Mesothelial cell of epicardium (in vitro differentiated cells): ENCODE results near the gene AGAP3. TPM values are rescaled to one million over a fixed set of nuclear protein-coding genes. Genes with fewer than 3 reads are reported as not detected.

ENCODE experiments used
- DNase-seq, 2 experiments: peaks; one replicate each; pipeline ENCODE4 v3.0.0; 2021; ENCODE audit warnings: low spot score in 2 of 2; ENCODE audit not compliant: unreplicated experiment in 2 of 2
- H3K27ac Mint-ChIP-seq: 2 replicates; pipeline ENCODE4 v1.8.0; 2021; ENCODE audit warnings: mixed read lengths
- H3K27me3 Mint-ChIP-seq: 2 replicates; pipeline ENCODE4 v1.8.0; 2021; ENCODE audit warnings: low read depth, mixed read lengths
- H3K36me3 Mint-ChIP-seq: 2 replicates; pipeline ENCODE4 v1.8.0; 2021; ENCODE audit warnings: mixed read lengths
- H3K4me1 Mint-ChIP-seq: 2 replicates; pipeline ENCODE4 v1.8.0; 2021; ENCODE audit warnings: mixed read lengths
- H3K4me3 Mint-ChIP-seq: 2 replicates; pipeline ENCODE4 v1.8.0; 2021; ENCODE audit warnings: mild to moderate bottlenecking, moderate library complexity, mixed read lengths
- H3K9me3 Mint-ChIP-seq: 2 replicates; pipeline ENCODE4 v1.8.0; 2021; ENCODE audit warnings: mixed read lengths
- total RNA-seq: library from RNA; stranded (reverse); gene quantifications from 3 replicates; pipeline ENCODE4 v1.2.1, GENCODE V29; 2021
- TF ChIP-seq, protein P1 (sequence below): fragments of 200-600 bp; sonication (generic); IDR thresholded peaks from one replicate; pipeline ENCODE4 v1.5.0; 2021; ENCODE audit warnings: antibody characterized with exemption; ENCODE audit not compliant: unreplicated experiment

AGAP3 gene
- total RNA-seq, 1 donor from 2014 or later, result 134 TPM

DNA sequence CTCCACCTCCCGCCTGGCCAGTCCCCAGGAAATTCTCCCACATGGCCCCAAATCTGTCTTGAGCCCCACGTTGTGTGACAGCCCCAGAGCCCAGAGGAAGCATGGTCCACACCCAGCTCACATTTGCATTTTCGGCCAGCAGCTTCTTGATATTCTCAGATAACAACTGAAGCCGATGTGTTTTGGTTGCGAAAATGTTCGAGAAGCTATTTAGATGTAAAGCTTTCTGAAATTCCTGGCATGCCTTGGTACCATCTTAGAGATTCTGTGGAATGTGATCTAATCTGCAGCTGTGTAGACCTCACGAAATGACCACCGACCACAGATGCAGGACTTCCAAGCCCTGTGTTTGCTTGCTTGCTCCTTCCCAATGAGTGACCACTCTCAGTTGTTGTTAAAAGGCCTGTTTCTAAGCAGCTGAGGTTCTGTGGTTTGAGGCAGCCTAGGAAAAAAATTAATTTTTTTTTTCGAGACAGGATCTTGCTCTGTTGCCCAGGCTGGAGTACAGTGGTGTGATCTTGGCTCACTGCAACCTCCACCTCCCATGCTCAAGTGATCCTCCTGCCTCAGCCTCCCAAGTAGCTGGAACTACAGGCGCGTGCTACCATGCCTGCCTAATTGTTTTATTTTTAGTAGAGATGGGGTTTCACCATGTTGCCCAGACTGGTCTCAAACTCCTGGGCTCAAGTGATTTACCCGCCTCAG lies 18.1 kb upstream of the AGAP3 start:
- peaks cover 22% of the 10 kb centered on the region for H3K36me3 Mint-ChIP-seq
- no peaks in the 10 kb centered on the region for H3K27me3 Mint-ChIP-seq
- TF ChIP-seq, protein P1, sequence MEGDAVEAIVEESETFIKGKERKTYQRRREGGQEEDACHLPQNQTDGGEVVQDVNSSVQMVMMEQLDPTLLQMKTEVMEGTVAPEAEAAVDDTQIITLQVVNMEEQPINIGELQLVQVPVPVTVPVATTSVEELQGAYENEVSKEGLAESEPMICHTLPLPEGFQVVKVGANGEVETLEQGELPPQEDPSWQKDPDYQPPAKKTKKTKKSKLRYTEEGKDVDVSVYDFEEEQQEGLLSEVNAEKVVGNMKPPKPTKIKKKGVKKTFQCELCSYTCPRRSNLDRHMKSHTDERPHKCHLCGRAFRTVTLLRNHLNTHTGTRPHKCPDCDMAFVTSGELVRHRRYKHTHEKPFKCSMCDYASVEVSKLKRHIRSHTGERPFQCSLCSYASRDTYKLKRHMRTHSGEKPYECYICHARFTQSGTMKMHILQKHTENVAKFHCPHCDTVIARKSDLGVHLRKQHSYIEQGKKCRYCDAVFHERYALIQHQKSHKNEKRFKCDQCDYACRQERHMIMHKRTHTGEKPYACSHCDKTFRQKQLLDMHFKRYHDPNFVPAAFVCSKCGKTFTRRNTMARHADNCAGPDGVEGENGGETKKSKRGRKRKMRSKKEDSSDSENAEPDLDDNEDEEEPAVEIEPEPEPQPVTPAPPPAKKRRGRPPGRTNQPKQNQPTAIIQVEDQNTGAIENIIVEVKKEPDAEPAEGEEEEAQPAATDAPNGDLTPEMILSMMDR, result no peak
- H3K4me1 Mint-ChIP-seq, result peaks cover 13% of the 10 kb centered on the region
- DNase-seq, result no peak
- H3K4me3 Mint-ChIP-seq, result no peak overlapping the region
- H3K27ac Mint-ChIP-seq, result peak overlapping the region; percentile 74
- H3K9me3 Mint-ChIP-seq, result no peaks in the 10 kb centered on the region

DNA sequence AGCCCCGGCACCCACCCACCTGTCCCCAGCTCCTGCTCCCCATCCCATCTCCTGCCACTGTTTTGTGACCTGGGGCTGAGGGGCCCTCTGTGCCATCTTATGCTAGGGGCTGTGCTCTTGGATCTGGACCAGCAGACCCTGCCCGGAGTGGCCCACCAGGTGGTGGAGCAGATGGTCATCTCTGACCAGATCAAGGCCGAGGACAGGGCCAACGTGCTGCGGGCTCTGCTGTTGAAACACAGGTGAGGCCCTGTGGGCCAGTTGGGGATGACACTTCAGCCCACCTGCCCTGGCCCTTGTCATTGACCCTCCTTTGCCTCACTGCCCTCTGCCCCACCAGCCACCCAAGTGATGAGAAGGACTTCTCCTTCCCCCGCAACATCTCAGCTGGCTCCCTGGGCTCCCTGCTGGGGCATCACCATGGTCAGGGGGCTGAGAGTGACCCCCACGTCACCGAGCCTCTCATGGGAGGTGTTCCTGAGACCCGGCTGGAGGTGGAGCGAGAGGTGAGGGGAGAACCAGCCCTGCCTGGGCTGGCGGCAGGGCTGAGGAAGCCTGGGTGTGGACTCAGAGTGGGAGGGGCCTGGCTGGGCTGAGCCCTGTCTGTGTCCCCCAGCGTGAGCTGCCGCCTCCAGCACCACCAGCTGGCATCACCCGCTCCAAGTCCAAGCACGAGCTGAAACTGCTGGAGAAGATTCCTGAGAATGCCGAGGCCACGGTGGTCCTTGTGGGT lies 16.3 kb upstream of the AGAP3 start:
- DNase-seq, result no peak
- peaks cover 10% of the 10 kb centered on the region for H3K4me1 Mint-ChIP-seq
- H3K27ac Mint-ChIP-seq, result no peak overlapping the region
- TF ChIP-seq, protein P1, result no peak
- H3K9me3 Mint-ChIP-seq, result no peaks in the 10 kb centered on the region
- H3K27me3 Mint-ChIP-seq, result no peaks in the 10 kb centered on the region
- H3K4me3 Mint-ChIP-seq, result no peak overlapping the region
- peaks cover 28% of the 10 kb centered on the region for H3K36me3 Mint-ChIP-seq

GRCh38 chr7:151070574-151070960 lies 15.7 kb upstream of the AGAP3 start:
- Mint-ChIP-seq H3K36me3 (peaks cover 26% of the 10 kb centered on the region), H3K27me3 (no peaks in the 10 kb centered on the region), H3K9me3 (no peaks in the 10 kb centered on the region), H3K4me3 (no peak overlapping the region), H3K4me1 (peaks cover 10% of the 10 kb centered on the region), H3K27ac (no peak overlapping the region)
- no peak for DNase-seq
- TF ChIP-seq, protein P1, result no peak

DNA sequence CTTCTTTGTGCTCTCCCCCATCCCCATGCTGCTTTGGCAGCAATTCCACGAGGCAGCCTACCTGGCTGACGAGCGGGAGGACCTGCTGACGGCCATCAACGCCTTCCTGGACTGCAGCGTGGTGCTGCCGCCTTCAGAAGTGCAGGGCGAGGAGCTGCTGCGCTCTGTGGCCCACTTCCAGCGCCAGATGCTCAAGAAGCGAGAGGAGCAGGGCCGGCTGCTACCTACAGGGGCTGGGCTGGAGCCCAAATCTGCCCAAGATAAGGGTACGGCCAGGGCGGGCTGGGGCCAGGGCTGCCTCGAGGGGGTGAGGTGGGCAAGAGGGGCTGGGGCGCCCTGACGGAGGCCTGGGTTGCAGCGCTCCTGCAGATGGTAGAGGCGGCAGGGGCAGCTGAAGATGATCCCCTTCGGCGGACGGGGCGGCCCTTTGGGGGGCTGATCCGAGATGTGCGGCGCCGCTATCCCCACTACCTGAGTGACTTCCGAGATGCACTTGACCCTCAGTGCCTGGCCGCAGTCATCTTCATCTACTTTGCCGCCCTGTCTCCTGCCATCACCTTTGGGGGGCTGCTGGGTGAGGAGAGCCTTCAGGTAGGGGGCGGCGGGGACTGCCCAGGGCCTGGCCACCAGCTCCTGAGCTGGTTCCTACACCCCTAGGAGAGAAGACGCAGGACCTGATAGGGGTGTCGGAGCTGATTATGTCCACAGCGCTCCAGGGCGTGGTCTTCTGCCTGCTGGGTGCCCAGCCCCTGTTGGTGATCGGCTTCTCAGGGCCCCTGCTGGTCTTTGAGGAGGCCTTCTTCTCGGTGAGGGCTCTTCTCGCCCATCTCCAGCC lies 15.0 kb upstream of the AGAP3 start:
- no peaks in the 10 kb centered on the region for H3K27me3 Mint-ChIP-seq
- DNase-seq, result no peak
- no peak overlapping the region for H3K4me3 Mint-ChIP-seq
- peaks cover 10% of the 10 kb centered on the region for H3K4me1 Mint-ChIP-seq
- H3K36me3 Mint-ChIP-seq, result peaks cover 31% of the 10 kb centered on the region
- TF ChIP-seq, protein P1, result no peak
- H3K27ac Mint-ChIP-seq, result no peak overlapping the region
- H3K9me3 Mint-ChIP-seq, result no peaks in the 10 kb centered on the region

DNA sequence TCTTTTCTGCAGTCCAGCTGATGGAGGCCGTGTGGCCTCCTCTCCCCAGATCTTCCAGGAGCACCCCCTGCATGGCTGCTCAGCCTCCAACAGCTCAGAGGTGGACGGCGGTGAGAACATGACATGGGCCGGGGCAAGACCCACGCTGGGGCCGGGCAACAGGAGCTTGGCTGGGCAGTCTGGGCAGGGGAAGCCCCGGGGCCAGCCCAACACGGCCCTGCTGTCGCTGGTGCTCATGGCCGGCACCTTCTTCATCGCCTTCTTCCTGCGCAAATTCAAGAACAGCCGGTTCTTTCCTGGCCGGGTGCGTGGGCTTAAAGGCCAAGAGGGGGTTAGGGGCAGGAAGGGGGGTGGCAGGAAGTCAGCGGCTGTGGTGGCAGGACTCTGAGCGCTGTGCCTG lies 12.3 kb upstream of the AGAP3 start:
- TF ChIP-seq, protein P1, result no peak

More for the DNA sequence above, 12.3 kb upstream of the AGAP3 start:
- no peak for DNase-seq
- Mint-ChIP-seq H3K27me3 (no peaks in the 10 kb centered on the region), H3K27ac (no peak overlapping the region), H3K4me1 (peaks cover 7% of the 10 kb centered on the region), H3K9me3 (no peaks in the 10 kb centered on the region), H3K4me3 (no peak overlapping the region), H3K36me3 (peaks cover 22% of the 10 kb centered on the region)
